Lower lobe of right lung (tissue), 2 donors: ENCODE measurements around the gene P2RX6. TPM values are rescaled to one million over a fixed set of nuclear protein-coding genes. Genes with fewer than 3 reads are reported as not detected.

ENCODE experiments used
- ATAC-seq, 2 donors: fragments of 200-7000 bp; cut with Tn5 transposase; one replicate each; pipeline ENCODE4 v1.9.1; 2020 to 2022; ENCODE audit warnings: mild to moderate bottlenecking in 2 of 2, moderate library complexity in 2 of 2
- DNase-seq: peaks from one replicate; pipeline ENCODE4 v3.0.0-alpha.2; 2020
- H3K27ac ChIP-seq: fragments of 200-600 bp; one replicate; pipeline ENCODE4 v1.8.0; 2022
- H3K27me3 ChIP-seq: fragments of 200-600 bp; one replicate; pipeline ENCODE4 v1.8.0; 2022; ENCODE audit warnings: low read depth
- H3K36me3 ChIP-seq: fragments of 200-600 bp; one replicate; pipeline ENCODE4 v1.8.0; 2022; ENCODE audit warnings: mild to moderate bottlenecking
- H3K4me1 ChIP-seq: fragments of 200-600 bp; one replicate; pipeline ENCODE4 v1.8.0; 2022
- H3K4me3 ChIP-seq: fragments of 200-600 bp; one replicate; pipeline ENCODE4 v1.8.0; 2022; ENCODE audit warnings: mild to moderate bottlenecking
- H3K9me3 ChIP-seq: fragments of 200-600 bp; one replicate; pipeline ENCODE4 v1.8.0; 2022
- CTCF ChIP-seq: fragments of 200-600 bp; IDR thresholded peaks from one replicate; pipeline ENCODE4 v1.8.0; 2022; ENCODE audit warnings: antibody characterized with exemption, mild to moderate bottlenecking
- intact Hi-C: fragments of 100-400 bp; cut with DNase I; formaldehyde crosslinking; loops from one replicate; pipeline ENCODE4 v1.11.0; 2022
- total RNA-seq: library from RNA; stranded (reverse); fragmentation: NEBNext Ultra II Directional; extraction: Animal tissue kit (Norgen Biotek cat#: 25700); gene quantifications from one replicate; pipeline ENCODE4 v1.2.1, GENCODE V29; 2021
- donor health status: DM: no; HTN: yes; CAD: no; lungs with severe emphysema.

P2RX6 gene
- total RNA-seq, 1 donor from 2014 or later = 2.1 TPM

GRCh38 chr22:21025266-21025665, 10.3 kb downstream of the P2RX6 start:
- Histone ChIP-seq H3K4me1 (no peaks in the 10 kb centered on the region), H3K9me3 (no peaks in the 10 kb centered on the region), H3K27me3 (peaks cover 9% of the 10 kb centered on the region), H3K4me3 (no peak overlapping the region), H3K27ac (no peak overlapping the region), H3K36me3 (no peaks in the 10 kb centered on the region)
- DNase-seq = no peak
- intact Hi-C loops = no loop called here
- no peak for ATAC-seq
- TF ChIP-seq CTCF = no peak

DNA sequence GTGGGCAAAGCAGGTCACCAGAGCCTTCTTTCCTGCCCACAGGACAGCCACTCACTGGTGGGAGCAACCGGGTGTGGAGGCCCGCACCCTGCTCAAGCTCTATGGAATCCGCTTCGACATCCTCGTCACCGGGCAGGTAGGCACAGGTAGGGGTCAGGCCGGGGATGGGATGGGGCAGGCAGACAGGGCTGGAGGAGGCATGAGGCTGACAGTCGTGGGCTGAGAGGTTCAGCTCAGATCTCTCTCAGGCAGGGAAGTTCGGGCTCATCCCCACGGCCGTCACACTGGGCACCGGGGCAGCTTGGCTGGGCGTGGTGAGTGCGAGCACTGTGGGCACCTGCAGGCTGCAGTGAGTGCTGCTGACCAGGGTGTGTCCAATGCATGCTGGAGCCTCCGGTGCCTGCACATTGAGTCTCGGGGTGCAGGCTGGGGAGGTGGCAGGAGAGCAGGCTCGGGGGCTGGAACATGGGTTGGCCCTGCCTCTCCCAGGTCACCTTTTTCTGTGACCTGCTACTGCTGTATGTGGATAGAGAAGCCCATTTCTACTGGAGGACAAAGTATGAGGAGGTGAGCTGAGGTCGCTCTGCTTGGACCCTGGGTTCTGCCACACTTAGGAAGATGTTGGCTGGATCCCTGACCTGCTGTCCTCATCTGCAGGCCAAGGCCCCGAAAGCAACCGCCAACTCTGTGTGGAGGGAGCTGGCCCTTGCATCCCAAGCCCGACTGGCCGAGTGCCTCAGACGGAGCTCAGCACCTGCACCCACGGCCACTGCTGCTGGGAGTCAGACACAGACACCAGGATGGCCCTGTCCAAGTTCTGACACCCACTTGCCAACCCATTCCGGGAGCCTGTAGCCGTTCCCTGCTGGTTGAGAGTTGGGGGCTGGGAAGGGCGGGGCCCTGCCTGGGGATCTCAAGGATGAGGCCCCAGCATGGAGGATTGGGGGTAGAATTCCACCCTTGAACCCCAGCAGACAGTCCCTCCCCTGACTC, 11.1 kb downstream of the P2RX6 start:
- Histone ChIP-seq H3K4me3 (no peak overlapping the region), H3K9me3 (no peaks in the 10 kb centered on the region), H3K27ac (no peak overlapping the region), H3K27me3 (peaks cover 14% of the 10 kb centered on the region), H3K4me1 (no peaks in the 10 kb centered on the region), H3K36me3 (no peaks in the 10 kb centered on the region)
- TF ChIP-seq CTCF = no peak
- DNase-seq = no peak
- intact Hi-C loops = no loop called here
- no peak for ATAC-seq

- intact Hi-C loops = no loop called here
- DNase-seq (no peak), ATAC-seq (peak; percentile 34 to 69)
- H3K36me3 ChIP-seq = no peaks in the 10 kb centered on the region
- H3K27ac ChIP-seq = no peak overlapping the region
- no peak for TF ChIP-seq CTCF
- no peaks in the 10 kb centered on the region for H3K9me3 ChIP-seq
- peaks cover 3% of the 10 kb centered on the region for H3K4me1 ChIP-seq
- peaks cover 24% of the 10 kb centered on the region for H3K27me3 ChIP-seq
- no peak overlapping the region for H3K4me3 ChIP-seq
Measured at GRCh38 chr22:21026783-21027692, 12.1 kb downstream of the P2RX6 start.

- Histone ChIP-seq H3K36me3 (no peaks in the 10 kb centered on the region), H3K4me1 (peaks cover 13% of the 10 kb centered on the region), H3K27me3 (peaks cover 33% of the 10 kb centered on the region), H3K9me3 (no peaks in the 10 kb centered on the region), H3K27ac (no peak overlapping the region), H3K4me3 (no peak overlapping the region)
- intact Hi-C loops = no loop called here
- ATAC-seq = no peak
- DNase-seq = no peak
- no peak for TF ChIP-seq CTCF
Measured at GRCh38 chr22:21028277-21029251, 13.6 kb downstream of the P2RX6 start.
